HPDE6-E6E7 (cell line): ENCODE data around the gene ZNF69.
"Not testable (repeated sequence)": the region's sequence is repeated elsewhere in the genome, so short reads cannot be mapped to it uniquely, and the experiment has no call there.

ENCODE experiments used
- DNase-seq: peaks from one replicate; pipeline ENCODE4 v3.0.0; 2011; ENCODE audit warnings: missing footprints; ENCODE audit errors: extremely low spot score

ZNF69 gene

GRCh38 chr19:11887611-11888531, at the start of gene ZNF69:
ZNF69 (plus strand) TSS chr19:11887782; CDS start chr19:11887924, 142 bp downstream.
- no peak for DNase-seq

DNA sequence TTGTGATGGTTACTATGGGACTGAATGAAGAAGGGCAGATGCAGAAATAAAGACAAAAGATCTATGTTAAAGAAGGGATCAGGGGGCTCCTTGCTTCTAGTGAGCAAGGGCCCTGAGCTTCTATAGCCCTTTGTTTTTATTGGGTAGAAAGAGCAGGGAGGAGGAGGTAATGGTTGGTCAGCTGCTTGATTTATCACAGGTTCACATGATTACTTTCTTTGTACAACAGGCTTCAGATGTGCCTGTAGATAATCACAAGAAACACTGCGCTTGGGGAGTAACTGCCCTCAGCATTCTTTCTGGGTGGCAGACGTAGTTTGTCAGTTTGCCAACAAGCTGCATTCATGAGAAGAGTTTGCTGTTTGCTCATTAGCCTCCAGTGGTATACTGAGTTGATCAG, 43.9 kb upstream of the ZNF69 start:
- DNase-seq, result no peak

DNA sequence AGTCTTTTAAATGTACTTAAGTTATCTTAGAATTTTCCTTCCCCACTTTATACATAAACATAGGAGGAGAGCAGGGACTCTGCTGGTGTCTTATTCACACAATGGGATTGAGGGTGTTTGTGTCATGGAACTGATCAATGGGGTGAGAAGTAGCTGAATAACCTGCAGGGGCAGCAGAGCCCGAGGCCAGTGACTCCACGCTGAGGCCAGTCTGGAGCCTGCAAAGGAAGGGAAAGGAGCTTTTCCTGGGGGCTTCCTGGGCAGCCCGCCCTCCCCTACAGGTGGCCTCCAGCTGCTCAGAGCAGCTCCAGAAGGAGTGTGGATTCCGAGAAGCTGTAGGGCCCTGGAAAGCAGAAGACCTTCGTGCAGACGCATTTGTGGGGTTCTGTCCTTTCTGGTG, 40.0 kb upstream of the ZNF69 start:
- not testable (repeated sequence) for DNase-seq

DNA sequence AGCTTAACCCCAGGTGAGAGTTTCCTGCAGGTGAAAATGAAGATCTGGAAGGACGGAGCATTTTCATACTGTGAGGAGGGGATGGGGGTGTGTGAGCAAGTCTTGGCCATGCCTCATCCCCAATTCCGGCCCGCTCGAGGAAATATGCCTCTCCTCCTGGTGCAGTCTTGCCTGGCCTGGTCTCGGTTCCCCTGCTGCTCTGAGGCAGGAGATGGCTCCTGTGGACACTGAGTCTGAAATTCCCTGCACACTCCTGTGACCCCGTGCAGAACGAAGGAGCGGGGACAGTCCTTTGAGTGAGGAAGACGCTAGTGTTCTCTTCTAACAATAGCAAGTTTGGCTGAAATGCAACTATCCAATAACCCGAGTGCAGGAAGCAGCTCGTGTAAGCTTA, 39.4 kb upstream of the ZNF69 start:
- no peak for DNase-seq

GRCh38 chr19:11848594-11849469, 38.8 kb upstream of the ZNF69 start, which contains the start of gene ZNF439:
ZNF439 (plus strand) TSS chr19:11848726; CDS start chr19:11848868, 142 bp downstream.
- DNase-seq, result peak; percentile 66

DNA sequence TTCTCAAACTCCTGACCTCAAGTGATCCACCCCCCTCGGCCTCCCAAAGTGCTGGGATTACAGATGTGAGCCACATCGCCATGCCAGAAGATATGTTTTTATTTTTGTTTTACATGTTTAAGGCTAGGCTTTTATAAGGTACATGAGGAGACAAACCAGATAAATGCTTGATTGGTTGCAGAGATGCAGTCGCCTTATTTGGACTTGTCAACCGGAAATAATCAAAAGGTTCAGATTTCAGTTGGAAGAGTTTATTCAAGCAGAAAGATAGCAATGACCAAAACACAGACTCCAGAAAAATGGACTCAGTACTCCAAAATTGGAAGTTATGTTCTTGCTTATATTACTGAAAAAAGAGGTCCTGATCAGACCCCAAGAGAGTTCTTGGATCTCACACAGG, 37.3 kb upstream of the ZNF69 start:
- not testable (repeated sequence) for DNase-seq

DNA sequence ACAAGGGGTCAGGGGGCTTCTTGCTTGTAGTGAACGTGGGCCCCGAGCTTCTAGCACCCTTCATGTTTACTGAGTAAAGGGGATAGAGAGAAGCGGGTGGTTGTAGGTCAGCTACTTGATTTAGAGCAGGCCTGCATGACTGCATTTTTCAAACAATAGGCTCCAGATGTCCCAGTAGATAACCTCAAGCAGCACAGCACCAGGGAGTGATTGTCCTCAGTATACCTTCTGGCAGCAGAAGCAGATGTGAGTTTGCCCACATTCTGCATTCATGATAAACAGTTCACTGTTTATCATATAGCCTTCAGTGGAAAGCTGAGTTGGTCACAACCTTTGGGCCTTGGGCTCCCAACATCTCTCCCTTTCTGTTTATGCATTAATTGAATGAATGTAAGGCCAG, 34.2 kb upstream of the ZNF69 start:
- no peak for DNase-seq

GRCh38 chr19:11856596-11857250, 30.9 kb upstream of the ZNF69 start:
- DNase-seq, result no peak

DNA sequence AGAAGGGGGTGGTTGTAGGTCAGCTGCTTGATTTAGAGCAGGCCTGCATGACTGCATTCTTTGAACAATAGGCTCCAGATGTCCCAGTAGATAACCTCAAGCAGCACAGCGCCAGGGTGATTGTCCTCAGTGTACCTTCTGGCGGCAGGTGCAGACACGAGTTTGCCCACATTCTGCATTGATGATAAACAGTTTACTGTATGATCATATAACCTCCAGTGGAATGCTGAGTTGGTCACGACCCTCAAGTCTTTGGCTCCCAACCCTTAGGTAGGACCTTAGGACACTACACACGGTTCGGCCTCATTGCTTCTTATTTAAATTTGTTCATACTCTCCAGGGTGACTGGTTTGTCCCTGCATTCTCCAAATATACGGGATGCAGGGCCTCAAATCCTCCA, 26.9 kb upstream of the ZNF69 start:
- DNase-seq, result no peak

DNA sequence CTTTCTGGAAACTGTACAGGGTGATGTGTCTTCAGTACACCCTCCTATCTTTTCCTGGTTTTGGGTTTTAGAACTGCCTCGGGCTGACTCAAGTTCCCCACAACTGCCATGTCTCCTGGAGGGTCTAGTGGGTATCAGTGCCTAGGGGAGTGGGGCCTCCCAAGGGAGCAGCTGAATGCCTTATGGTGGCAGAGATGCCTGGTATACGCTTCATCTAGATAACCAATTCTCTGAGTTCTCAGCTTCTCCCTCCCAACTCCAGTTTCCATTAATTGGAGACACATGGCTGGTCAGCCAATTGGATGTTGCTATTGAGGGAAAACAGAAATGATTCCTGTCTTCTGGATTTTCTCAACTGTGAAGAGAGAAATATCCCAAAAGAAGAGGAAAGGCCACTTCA, 26.3 kb upstream of the ZNF69 start:
- no peak for DNase-seq

DNA sequence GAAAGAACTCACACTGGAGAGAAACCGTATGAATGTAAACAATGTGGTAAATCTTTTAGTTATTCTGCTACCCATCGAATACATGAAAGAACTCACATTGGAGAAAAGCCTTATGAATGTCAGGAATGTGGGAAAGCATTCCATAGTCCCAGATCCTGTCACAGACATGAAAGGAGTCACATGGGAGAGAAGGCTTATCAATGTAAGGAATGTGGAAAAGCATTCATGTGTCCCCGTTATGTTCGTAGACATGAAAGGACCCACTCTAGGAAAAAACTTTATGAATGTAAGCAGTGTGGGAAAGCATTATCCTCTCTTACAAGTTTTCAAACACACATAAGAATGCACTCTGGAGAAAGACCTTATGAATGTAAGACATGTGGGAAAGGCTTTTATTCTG, 19.8 kb upstream of the ZNF69 start:
- not testable (repeated sequence) for DNase-seq

DNA sequence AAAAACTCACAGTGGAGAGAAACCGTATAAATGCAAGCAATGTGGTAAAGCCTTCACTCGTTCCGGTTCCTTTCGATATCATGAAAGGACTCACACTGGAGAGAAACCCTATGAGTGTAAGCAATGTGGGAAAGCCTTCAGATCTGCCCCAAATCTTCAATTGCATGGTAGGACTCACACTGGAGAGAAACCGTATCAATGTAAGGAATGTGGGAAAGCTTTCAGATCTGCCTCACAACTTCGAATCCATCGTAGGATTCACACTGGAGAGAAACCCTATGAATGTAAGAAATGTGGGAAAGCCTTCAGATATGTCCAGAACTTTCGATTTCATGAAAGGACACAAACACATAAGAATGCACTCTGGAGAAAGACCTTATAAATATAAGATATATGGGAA, 19.4 kb upstream of the ZNF69 start:
- no peak for DNase-seq

DNA sequence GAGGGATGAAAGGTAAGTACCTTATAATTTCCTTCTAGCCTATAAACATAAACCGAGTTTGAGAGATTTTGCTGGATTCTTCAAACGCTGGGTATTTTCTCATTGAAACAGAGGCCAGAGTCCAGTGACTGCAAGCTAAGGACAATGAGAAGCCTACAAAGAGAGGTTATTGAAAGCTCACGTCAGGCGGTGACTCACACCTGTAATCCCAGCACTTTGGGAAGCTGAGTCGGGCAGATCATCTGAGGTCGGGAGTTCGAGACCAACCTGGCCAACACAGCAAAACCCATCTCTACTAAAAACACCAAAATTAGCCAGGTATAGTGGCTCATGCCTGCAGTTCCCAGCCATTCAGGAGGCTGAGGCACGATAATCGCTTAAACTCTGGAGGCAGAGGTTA, 15.0 kb upstream of the ZNF69 start:
- DNase-seq, result no peak

GRCh38 chr19:11873762-11874161, 13.8 kb upstream of the ZNF69 start:
- no peak for DNase-seq

GRCh38 chr19:11879687-11880266, 7.8 kb upstream of the ZNF69 start:
- DNase-seq, result not testable (repeated sequence)

GRCh38 chr19:11880598-11880997, 7.0 kb upstream of the ZNF69 start:
- no peak for DNase-seq

GRCh38 chr19:11881151-11881800, 6.3 kb upstream of the ZNF69 start:
- peak; percentile 9 for DNase-seq

GRCh38 chr19:11882606-11883005, 5.0 kb upstream of the ZNF69 start:
- no peak for DNase-seq

GRCh38 chr19:11887234-11887610, 360 bp upstream of the ZNF69 start:
- DNase-seq, result no peak

DNA sequence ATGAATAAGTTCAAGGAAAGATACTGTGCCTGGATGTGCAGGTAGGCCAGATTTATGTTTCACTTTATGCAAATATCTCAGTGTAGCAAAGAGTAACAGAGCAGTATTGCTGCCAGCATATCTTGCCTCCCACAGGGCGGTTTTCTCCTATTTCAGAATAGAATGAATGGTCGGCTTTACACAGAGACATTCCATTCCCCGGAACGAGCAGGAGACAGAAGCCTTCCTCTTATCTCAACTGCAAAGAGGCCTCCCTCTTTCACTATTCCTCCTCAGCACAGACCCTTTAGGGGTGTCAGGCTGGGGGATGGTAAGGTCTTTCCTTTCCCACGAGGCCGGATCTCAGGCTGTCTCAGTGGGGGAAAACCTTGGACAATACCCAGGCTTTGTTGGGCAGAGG, 2.3 kb downstream of the ZNF69 start:
- not testable (repeated sequence) for DNase-seq

- no peak for DNase-seq
Observed at GRCh38 chr19:11890634-11891033, 3.1 kb downstream of the ZNF69 start.
